Measurements from ENCODE around the gene PCGF1.
"Not testable (repeated sequence)": the region's sequence is repeated elsewhere in the genome, so short reads cannot be mapped to it uniquely, and the experiment has no call there.

The PCGF1 gene

GRCh38 chr2:74499940-74500577 is 7.4 kb downstream of the PCGF1 start:
- DNase-seq (ENCODE audit: insufficient read length, low spot score) = no peak
- no peak for FAIRE-seq

- no peak for FAIRE-seq
- no peak for DNase-seq (ENCODE audit: insufficient read length, low spot score)
Observed at GRCh38 chr2:74499267-74499939, 8.1 kb downstream of the PCGF1 start, which contains the start of gene LBX2. TSS of gene LBX2 (minus strand) at chr2:74499603. CDS start at chr2:74499537, 66 bp downstream.

- FAIRE-seq (no peak), DNase-seq (ENCODE audit: insufficient read length, low spot score) (no peak)
Observed at GRCh38 chr2:74498500-74499266, 8.8 kb downstream of the PCGF1 start.

- FAIRE-seq (no peak), DNase-seq (ENCODE audit: insufficient read length, low spot score) (no peak)
Observed at GRCh38 chr2:74497777-74498499, 9.6 kb downstream of the PCGF1 start.

- FAIRE-seq (no peak), DNase-seq (ENCODE audit: insufficient read length, low spot score) (no peak)
Observed at GRCh38 chr2:74496997-74497776, 10.3 kb downstream of the PCGF1 start.

DNA sequence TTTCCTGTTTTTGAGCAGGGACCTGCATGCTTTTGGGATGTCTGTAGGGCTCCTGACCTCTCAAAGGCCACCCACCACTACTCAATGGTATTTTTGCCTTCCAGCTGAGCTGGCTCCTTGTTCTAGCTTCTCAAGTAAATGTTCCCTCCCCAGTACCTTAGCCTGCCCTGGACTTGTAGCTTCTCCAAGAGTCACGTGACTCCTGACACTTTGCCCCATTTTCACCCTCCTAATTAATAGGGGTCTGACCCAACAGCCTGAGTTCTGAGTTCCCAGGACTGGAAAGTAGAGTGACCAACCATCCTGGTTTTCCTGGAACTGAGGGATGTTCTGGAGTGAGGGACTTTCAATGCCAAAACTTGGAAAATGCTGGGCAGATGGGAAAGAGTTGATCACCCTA is 12.1 kb downstream of the PCGF1 start:
- FAIRE-seq (no peak), DNase-seq (ENCODE audit: insufficient read length, low spot score) (no peak)

- DNase-seq (ENCODE audit: insufficient read length, low spot score) (no peak), FAIRE-seq (no peak)
Observed at GRCh38 chr2:74493546-74493945, 13.9 kb downstream of the PCGF1 start.

- FAIRE-seq = no peak
- no peak for DNase-seq (ENCODE audit: insufficient read length, low spot score)
Observed at GRCh38 chr2:74491648-74492544, 15.6 kb downstream of the PCGF1 start.

DNA sequence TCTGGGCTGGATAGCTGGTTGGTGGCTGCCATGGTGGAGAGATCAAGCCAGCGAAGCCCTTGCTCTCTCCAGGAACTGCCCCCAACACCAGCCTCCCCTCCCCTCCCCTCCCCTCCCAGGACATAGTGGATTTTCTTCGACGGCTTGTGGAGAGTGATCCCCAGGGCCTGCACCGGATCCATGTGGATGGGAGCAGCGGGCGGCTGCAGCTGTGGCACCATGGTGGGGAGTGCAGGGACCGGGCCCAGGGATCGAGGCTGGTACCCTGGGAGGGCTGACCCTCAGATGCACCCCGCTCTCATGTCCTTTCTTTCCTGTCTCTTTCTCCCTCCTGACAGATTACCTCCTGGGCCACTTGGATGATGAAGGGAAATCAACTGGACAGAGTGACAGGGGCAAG is 17.6 kb downstream of the PCGF1 start:
- FAIRE-seq (no peak), DNase-seq (ENCODE audit: insufficient read length, low spot score) (no peak)

DNA sequence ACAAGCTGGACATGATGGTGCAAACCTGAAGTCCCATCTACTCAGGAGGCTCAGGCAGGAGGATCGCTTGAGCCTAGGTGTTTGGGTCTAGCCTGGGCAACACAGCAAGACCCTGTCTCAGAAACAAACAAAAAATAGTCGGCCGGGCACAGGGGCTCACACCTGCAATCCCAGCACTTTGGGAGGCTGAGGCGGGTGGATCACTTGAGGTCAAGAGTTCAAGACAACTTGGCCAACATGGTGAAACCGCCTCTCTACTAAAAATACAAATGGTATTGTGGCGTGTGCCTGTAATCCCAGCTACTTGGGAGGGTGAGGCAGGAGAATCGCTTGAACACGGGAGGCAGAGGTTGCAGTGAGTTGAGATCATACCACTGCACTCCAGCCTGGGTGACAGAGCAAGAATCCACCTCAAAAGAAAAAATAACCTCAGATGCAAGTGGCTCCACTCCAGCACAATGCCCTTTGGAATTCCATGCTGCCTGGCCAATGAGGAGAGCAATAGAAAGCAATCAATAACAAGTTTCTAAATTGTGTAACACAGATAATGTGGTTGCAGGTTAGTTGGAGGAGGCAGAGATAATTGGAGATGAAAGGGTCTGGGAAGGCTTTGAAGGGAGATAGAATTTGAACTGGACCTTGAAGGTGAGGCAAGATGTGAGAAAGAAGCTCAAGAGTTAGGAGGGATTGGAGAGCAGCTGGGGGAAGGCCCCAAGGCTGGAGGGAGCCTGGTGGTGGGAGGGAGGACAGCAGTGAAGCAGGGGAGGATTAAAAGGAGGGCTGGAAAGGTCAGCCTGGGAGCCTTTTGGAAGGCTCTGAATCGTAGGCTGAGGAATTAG is 18.6 kb downstream of the PCGF1 start:
- FAIRE-seq (no peak), DNase-seq (ENCODE audit: insufficient read length, low spot score) (no peak)

DNA sequence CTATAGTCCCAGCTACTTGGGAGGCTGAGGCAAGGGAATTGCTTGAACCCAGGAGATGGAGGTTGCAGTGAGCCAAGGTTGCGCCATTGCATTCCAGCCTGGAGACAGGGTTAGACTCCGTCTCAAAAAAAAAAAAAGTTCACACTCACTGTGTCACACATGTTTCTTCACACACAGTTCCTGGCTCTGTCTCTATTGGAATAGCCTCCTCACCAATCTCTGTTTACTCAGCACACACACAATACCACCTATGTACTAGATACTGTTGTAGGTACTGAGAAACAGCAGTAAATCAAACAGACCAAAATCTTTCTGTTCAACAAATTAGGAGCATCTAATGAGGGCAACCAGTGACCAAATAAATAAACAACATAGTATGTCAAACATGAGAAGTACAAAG is 21.4 kb downstream of the PCGF1 start:
- no peak for DNase-seq (ENCODE audit: insufficient read length, low spot score)
- no peak for FAIRE-seq

DNA sequence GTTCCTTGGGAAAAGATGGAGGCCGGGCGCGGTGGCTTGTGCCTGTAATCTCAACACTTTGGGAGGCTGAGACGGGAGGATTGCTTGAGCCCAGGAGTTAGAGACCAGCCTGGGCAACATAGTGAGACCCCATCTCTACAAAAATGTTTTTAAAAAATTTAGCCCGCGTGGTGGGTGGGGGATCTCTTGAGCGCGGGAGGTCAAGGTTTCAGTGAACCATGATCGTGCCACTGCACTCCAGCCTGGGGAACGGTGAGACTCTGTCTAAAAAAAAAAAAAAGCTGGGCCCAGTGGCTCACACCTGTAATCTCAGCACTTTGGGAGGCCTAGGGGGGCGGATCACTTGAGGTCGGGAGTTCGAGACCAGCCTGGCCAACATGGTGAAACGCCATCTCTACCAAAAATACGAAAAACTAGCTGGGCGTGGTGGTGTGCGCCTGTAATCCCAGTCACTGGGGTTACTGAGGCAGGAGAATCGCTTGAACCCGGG is 23.8 kb downstream of the PCGF1 start:
- not testable (repeated sequence) for FAIRE-seq; DNase-seq (ENCODE audit: insufficient read length, low spot score)

DNA sequence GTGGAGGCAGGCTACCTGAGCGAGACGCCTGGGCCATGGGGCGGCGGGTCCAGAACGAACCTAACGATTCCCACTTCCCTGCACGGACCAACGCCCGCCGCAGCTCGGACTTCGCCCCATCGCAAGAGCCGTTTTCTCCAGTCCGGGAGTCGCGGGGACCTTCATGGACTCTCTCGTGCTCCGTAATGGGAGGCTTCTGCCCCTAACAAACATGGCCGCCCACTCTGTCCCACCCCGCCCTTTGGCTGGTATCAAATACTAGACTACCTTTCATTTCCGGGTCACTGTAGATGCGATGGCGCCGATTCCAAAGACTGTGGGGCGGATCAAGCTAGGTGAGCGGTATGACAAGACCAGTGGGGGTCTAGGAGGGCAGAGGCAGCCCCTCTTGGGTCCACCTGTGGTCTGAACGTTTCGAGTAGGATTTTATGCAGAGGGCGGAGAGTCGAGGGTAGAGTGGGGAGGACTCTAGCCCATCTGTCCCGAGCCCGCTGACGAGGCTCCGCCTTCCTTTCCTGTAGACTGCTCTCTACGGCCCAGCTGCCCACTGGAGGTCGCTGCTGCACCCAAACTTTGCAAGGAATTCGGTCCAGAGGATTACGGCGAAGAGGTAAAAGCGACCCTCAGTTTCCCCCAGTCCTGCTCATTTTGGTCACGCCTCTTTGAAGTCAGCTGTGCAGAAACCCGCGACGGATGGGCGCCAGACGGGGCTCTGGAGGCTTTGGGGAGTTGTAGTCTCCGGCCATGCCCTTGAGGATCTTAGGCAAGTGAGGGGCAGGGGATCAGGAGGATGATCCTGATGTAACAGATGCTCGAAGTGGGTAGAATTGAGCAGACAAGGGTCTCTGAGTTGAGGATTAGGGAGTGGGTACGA is 24.5 kb downstream of the PCGF1 start, which contains the start of the genes CCDC142 and TTC31:
Gene CCDC142, minus strand, starts transcription at position 198 of the 874 bp plus-strand sequence. Its CDS starts 161 bp downstream, at position 37.
Gene TTC31, plus strand, starts transcription at position 281 of the 874 bp plus-strand sequence. Its CDS starts 15 bp downstream, at position 296.
- FAIRE-seq = peak; percentile 86
- peak; percentile 96 for DNase-seq (ENCODE audit: insufficient read length, low spot score)

DNA sequence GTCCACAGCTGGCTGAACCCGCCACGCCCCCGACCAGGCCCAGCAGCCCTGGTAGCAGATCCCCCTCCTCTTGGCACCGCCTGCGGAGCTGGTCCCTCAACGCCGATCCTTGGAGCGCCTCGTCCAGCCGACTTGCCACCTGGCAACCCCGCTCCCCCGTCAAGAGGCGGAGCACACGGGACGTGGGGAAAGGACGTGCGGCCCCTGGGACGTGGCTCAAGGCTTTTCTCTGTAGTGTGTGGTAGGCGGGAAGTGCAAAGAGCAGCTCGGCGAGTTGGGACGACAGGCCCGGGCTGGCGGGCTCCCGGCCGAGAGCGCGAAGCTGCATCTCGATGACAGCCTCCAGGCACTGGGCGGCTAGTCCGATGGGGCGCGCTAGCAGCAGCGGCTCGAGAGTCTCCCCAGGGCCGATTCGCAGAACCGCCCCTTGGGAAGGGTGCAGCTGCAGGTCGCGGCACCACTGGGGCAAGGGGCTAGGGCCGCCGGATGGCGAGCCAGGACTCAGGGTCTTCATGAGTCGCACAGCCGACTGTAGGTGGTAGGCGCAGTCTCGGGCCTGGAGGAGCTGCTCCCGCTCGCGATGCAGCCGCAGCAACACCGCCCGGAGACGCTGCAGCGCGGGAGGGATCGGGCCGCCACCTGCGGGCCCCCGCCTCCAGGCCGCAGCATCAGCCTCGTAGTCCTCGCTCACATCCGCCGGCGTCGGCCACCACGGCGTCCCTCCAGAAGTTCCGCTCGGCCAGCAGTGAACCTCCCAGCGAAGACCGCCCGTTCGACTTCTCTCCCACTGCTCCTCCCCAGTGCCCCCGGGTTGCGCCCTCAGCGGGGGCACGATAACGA is 25.3 kb downstream of the PCGF1 start:
- FAIRE-seq (no peak), DNase-seq (ENCODE audit: insufficient read length, low spot score) (peak; percentile 50)

DNA sequence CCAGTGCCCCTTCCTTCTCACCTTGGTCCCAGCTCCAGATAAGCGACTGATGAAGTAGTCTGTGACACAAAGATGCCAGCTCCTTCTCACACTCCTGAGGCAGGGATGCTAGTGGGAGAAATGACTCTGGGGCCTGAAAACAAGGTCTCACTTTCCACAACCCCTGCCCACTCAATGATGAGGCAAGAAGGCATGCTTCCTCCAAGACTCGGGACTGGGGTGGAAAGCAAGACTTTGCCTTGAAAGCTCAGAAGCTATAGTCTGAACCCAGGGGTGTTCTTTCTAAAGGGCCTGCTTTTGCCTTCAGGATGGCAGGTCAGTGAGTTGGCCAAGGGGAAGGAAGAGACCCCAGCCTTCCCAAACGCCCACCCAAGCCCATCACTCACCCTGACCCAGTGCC is 26.1 kb downstream of the PCGF1 start:
- FAIRE-seq (no peak), DNase-seq (ENCODE audit: insufficient read length, low spot score) (no peak)

DNA sequence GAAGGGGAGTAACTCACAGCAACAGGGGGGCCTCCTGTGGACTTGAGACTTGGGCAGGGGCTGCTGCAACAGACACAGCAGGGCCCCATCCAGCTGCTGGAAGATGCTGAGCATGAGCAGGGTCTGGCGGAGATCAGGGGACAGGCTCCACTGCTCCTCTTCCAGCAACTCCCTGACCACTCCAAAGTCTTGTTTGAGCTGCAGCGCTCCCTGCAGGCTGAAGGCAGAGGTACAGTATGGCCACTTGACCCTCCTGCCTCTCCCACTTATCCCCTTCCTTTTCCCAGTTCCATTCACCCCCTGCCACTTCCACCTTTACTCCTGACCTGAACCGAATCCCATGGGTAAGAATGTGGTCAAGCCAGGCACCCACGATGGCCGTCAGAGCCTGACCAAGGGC is 32.6 kb downstream of the PCGF1 start:
- DNase-seq (ENCODE audit: insufficient read length, low spot score) (no peak), FAIRE-seq (no peak)

Measured in HTR-8/SVneo (cell line).